ENCODE measurements around the gene FYCO1.

Gene FYCO1

DNA sequence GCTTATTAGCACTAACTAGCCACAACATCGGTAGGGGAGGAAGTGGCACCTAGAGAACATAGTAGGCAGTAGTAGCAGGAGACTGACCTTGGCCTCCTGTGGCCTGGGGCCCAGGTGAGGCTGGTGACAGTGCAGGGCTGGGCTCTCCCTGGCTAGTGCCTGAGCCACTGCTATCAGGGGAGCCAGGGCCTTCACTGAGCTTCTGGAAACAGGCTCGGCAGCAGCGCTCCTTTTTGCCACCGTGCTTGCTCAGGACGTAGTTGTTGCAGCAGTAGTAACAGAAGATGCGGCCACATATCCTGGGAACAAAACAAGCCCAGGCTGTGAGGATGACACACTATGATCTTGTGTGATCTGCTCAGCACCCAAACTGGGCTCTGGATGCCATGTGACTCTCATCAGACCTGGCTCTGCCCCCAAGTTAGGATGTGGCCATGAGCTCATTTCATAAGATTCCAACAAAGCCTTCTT lies 37.3 kb downstream of the FYCO1 start:
- DNase-seq (ENCODE audit: extremely low spot score), result no peak
- ChIA-PET POLR2A (no interaction called here), CTCF (no interaction called here)
- TF ChIP-seq HDGF (IDR thresholded peaks at IDR 0.05; ENCODE audit: borderline replicate concordance) (no peak), FOXA1 (IDR thresholded peaks at IDR 0.05) (no peak), FOXM1 (IDR thresholded peaks at IDR 0.05; ENCODE audit: borderline replicate concordance) (no peak), FOXK2 (IDR thresholded peaks at IDR 0.05) (no peak), SUZ12 (IDR thresholded peaks at IDR 0.05) (no peak), LEF1 (IDR thresholded peaks at IDR 0.05; ENCODE audit: borderline replicate concordance) (no peak), TARDBP (IDR thresholded peaks at IDR 0.05) (no peak), SP1 (IDR thresholded peaks at IDR 0.05) (no peak), L3MBTL2 (conservative IDR thresholded peaks at IDR 0.05) (no peak), CTBP1 (IDR thresholded peaks at IDR 0.05; ENCODE audit: borderline replicate concordance) (no peak), ZNF384 (IDR thresholded peaks at IDR 0.05) (no peak), ARNT (IDR thresholded peaks at IDR 0.05) (no peak)

DNA sequence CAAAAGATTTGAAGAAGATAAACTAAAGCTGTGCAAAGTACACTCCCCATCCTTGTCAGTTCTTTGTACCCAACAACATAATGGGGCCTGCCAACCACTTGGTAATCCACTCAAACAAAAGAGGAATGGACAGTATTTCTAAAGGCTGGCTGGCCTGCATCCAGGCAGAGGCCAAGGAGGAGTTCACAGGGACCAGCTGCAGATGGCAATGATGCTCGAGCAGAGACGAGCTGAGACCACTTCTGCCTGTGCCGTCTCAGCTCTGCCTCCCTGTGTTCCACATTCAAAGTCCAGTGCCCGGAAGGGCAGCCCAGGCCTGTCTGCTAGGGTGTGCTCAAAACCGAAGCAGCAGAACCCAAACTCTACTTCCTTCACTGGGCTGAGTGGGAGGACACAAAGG lies 38.0 kb downstream of the FYCO1 start:
- ChIA-PET CTCF (interaction anchor here (0.7 kb wide), 1 partner anchor 21 kb away, joined by 5 read pairs; no protein-coding TSS in a partner anchor), POLR2A (no interaction called here)
- TF ChIP-seq ELF4 (IDR thresholded peaks at IDR 0.05), result no peak
- no peak for TF ChIP-seq ZNF384 (IDR thresholded peaks at IDR 0.05)

DNA sequence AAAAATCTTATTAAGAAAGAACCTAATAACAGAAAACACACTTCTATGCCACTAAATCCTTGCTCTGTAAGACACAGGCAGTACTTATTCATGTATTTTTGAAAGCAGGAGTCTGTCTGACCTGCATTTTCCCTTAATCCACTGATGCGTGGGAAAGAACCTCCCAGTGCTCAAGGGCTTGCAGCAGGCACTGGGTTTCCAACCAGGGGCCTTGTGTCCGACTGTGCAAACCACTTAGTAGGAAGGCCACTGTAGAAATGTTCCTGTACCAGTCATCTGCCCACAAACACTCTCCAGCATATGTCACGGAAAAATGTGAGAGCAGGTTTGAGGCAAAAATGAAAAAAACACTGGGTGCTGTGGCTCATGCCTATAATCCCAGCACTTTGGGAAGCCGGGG lies 39.9 kb downstream of the FYCO1 start:
- no peak for DNase-seq (ENCODE audit: extremely low spot score)
- ChIA-PET CTCF (interaction anchor here (0.6 kb wide), 2 partner anchors 120 to 165 kb away, joined by 3 to 4 read pairs; no protein-coding TSS in a partner anchor), POLR2A (no interaction called here)
- no peak for TF ChIP-seq FOXK2 (IDR thresholded peaks at IDR 0.05)
- no peak for TF ChIP-seq SUZ12 (IDR thresholded peaks at IDR 0.05)
- no peak for TF ChIP-seq LEF1 (IDR thresholded peaks at IDR 0.05; ENCODE audit: borderline replicate concordance)
- no peak for TF ChIP-seq TARDBP (IDR thresholded peaks at IDR 0.05)
- TF ChIP-seq FOXM1 (IDR thresholded peaks at IDR 0.05; ENCODE audit: borderline replicate concordance), result no peak
- TF ChIP-seq, protein P1, sequence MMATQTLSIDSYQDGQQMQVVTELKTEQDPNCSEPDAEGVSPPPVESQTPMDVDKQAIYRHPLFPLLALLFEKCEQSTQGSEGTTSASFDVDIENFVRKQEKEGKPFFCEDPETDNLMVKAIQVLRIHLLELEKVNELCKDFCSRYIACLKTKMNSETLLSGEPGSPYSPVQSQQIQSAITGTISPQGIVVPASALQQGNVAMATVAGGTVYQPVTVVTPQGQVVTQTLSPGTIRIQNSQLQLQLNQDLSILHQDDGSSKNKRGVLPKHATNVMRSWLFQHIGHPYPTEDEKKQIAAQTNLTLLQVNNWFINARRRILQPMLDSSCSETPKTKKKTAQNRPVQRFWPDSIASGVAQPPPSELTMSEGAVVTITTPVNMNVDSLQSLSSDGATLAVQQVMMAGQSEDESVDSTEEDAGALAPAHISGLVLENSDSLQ (IDR thresholded peaks at IDR 0.05), result no peak
- TF ChIP-seq NFRKB (IDR thresholded peaks at IDR 0.05), result no peak
- TF ChIP-seq ARNT (IDR thresholded peaks at IDR 0.05), result no peak
- no peak for TF ChIP-seq HDGF (IDR thresholded peaks at IDR 0.05; ENCODE audit: borderline replicate concordance)
- no peak for TF ChIP-seq L3MBTL2 (conservative IDR thresholded peaks at IDR 0.05)
- no peak for TF ChIP-seq BHLHE40 (IDR thresholded peaks at IDR 0.05; ENCODE audit: borderline replicate concordance)
- TF ChIP-seq ELF4 (IDR thresholded peaks at IDR 0.05), result no peak
- TF ChIP-seq ZNF384 (IDR thresholded peaks at IDR 0.05), result no peak
- no peak for TF ChIP-seq CTBP1 (IDR thresholded peaks at IDR 0.05; ENCODE audit: borderline replicate concordance)
- no peak for TF ChIP-seq SP1 (IDR thresholded peaks at IDR 0.05)
- TF ChIP-seq FOXA1 (IDR thresholded peaks at IDR 0.05), result no peak

More for the DNA sequence above, 38.0 kb downstream of the FYCO1 start:
- DNase-seq (ENCODE audit: extremely low spot score), result no peak

DNA sequence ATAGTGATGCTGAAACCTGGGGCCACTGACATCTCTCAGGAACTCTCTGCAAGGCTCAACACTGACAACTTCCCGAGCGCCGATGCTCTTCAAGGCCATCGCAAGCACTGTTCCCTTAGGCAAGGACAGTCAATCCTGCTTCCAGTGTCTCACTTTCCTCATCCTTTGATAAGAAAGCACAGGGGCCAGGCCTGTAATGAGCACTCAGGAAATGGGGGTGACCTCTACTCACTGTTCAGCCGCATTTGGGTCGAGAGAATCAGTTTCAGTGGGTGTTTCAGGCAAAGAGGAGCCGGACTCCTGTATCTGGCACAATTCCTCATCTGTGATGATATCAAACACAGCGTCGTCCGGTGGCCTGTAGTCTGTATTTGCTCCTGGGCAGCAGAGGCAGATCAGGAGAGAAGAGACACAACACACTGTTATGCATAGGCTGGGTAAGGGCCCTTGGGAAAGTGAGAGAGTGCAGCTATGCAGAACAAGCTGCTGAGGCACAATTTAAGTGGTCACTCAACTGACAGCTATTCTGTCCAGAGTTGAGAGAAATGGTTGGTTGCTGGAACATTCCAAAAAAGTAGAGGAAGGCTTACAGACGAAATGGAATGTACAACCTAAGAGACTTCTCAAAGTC lies 40.5 kb downstream of the FYCO1 start:
- POLR2A ChIA-PET, result no interaction called here
- TF ChIP-seq CTBP1 (IDR thresholded peaks at IDR 0.05; ENCODE audit: borderline replicate concordance), result no peak
- no peak for TF ChIP-seq ARNT (IDR thresholded peaks at IDR 0.05)
- no peak for TF ChIP-seq BHLHE40 (IDR thresholded peaks at IDR 0.05; ENCODE audit: borderline replicate concordance)
- TF ChIP-seq L3MBTL2 (conservative IDR thresholded peaks at IDR 0.05), result no peak
- no peak for TF ChIP-seq FOXA1 (IDR thresholded peaks at IDR 0.05)
- no peak for TF ChIP-seq TARDBP (IDR thresholded peaks at IDR 0.05)
- CTCF ChIA-PET, result no interaction called here
- no peak for DNase-seq (ENCODE audit: extremely low spot score)

DNA sequence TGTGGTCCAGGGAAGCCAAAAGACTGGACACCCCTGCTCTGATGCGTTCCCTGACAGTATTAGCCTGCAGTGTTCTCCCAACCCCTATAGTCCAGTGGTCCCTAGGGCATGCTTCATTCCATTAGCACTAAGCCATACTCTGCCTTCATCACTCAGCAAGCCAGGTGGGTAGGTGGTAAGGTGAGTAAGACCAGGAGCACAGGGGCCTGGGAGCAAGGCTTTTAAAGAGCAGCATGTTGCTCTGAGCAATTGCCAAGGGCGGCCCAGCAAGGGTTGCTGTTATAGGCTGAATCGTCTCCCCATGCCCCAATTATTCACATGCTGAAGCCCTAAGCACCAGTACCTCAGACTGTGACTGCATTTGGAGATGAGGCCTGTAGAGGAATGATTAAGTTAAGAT lies 41.3 kb downstream of the FYCO1 start:
- ChIA-PET POLR2A (no interaction called here), CTCF (no interaction called here)
- no peak for DNase-seq (ENCODE audit: extremely low spot score)
- TF ChIP-seq FOXM1 (IDR thresholded peaks at IDR 0.05; ENCODE audit: borderline replicate concordance) (no peak), L3MBTL2 (conservative IDR thresholded peaks at IDR 0.05) (no peak), TARDBP (IDR thresholded peaks at IDR 0.05) (no peak), FOXK2 (IDR thresholded peaks at IDR 0.05) (no peak), ARNT (IDR thresholded peaks at IDR 0.05) (no peak), LEF1 (IDR thresholded peaks at IDR 0.05; ENCODE audit: borderline replicate concordance) (no peak), NFRKB (IDR thresholded peaks at IDR 0.05) (no peak), FOXA1 (IDR thresholded peaks at IDR 0.05) (no peak), BHLHE40 (IDR thresholded peaks at IDR 0.05; ENCODE audit: borderline replicate concordance) (no peak), SP1 (IDR thresholded peaks at IDR 0.05) (no peak), ELF4 (IDR thresholded peaks at IDR 0.05) (no peak), ZNF384 (IDR thresholded peaks at IDR 0.05) (no peak), SUZ12 (IDR thresholded peaks at IDR 0.05) (no peak), HDGF (IDR thresholded peaks at IDR 0.05; ENCODE audit: borderline replicate concordance) (no peak), CTBP1 (IDR thresholded peaks at IDR 0.05; ENCODE audit: borderline replicate concordance) (no peak)
- TF ChIP-seq, protein P1 (IDR thresholded peaks at IDR 0.05), result no peak

DNA sequence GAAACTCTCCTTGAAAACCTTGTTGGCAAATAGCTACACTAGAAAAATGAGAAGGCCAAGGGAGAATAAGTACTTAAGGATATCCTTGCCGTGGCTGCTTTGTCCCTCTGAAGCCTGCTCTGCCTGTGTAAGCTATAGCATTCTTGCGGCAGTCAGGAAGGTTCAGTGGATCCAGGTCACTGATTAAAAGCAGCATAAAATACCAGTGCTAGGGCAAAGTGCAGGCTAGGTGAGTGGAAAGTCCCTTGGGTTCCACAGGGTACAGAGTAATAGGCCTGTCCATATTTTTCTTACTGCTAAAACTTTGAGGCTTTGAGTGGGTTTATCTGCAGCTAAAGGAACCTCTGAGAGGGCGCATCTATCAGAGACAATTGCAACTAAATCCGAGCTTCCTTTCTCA lies 42.1 kb downstream of the FYCO1 start:
- ChIA-PET POLR2A (no interaction called here), CTCF (no interaction called here)
- TF ChIP-seq SUZ12 (IDR thresholded peaks at IDR 0.05), result no peak
- no peak for TF ChIP-seq ZNF384 (IDR thresholded peaks at IDR 0.05)
- no peak for TF ChIP-seq TARDBP (IDR thresholded peaks at IDR 0.05)
- TF ChIP-seq, protein P1 (IDR thresholded peaks at IDR 0.05), result no peak
- no peak for TF ChIP-seq LEF1 (IDR thresholded peaks at IDR 0.05; ENCODE audit: borderline replicate concordance)
- TF ChIP-seq HDGF (IDR thresholded peaks at IDR 0.05; ENCODE audit: borderline replicate concordance), result no peak
- TF ChIP-seq BHLHE40 (IDR thresholded peaks at IDR 0.05; ENCODE audit: borderline replicate concordance), result no peak
- no peak for TF ChIP-seq FOXA1 (IDR thresholded peaks at IDR 0.05)
- TF ChIP-seq L3MBTL2 (conservative IDR thresholded peaks at IDR 0.05), result no peak
- TF ChIP-seq ELF4 (IDR thresholded peaks at IDR 0.05), result no peak
- TF ChIP-seq FOXK2 (IDR thresholded peaks at IDR 0.05), result no peak
- no peak for DNase-seq (ENCODE audit: extremely low spot score)
